Endodermal cell (in vitro differentiated cells): ENCODE data around the gene CEP104. TPM values are rescaled to one million over a fixed set of nuclear protein-coding genes. Genes with fewer than 3 reads are reported as not detected.

ENCODE experiments used
- DNase-seq: peaks from one replicate; pipeline ENCODE4 v3.0.0-alpha.2; 2017
- H3K27ac ChIP-seq: 2 replicates; pipeline ENCODE4 v1.5.1; 2013; ENCODE audit warnings: mild to moderate bottlenecking, low read depth, low read length, moderate library complexity
- H3K27me3 ChIP-seq: 2 replicates; pipeline ENCODE4 v1.6.1; 2013; ENCODE audit warnings: mild to moderate bottlenecking, low read length, moderate library complexity; ENCODE audit not compliant: insufficient read depth, control insufficient read depth, poor library complexity, severe bottlenecking
- H3K36me3 ChIP-seq: 2 replicates; pipeline ENCODE4 v1.7.0; 2013; ENCODE audit warnings: mild to moderate bottlenecking, low read length, moderate library complexity; ENCODE audit not compliant: control insufficient read depth, insufficient read depth
- H3K4me1 ChIP-seq: one replicate; pipeline ENCODE4 v1.7.0; 2013; ENCODE audit warnings: low read length; ENCODE audit not compliant: control insufficient read depth, insufficient read depth
- H3K4me3 ChIP-seq: 2 replicates; pipeline ENCODE4 v1.5.1; 2013; ENCODE audit warnings: mild to moderate bottlenecking, low read length, moderate library complexity
- H3K9ac ChIP-seq: 2 replicates; pipeline ENCODE4 v1.6.1; 2013; ENCODE audit warnings: mild to moderate bottlenecking, low read length, moderate library complexity; ENCODE audit not compliant: poor library complexity, severe bottlenecking; ENCODE audit errors: extremely low read depth
- H3K9me3 ChIP-seq: 2 replicates; pipeline ENCODE4 v1.6.1; 2013; ENCODE audit warnings: mild to moderate bottlenecking, low read length, moderate library complexity; ENCODE audit not compliant: control insufficient read depth
- H3K27ac Mint-ChIP-seq: 2 replicates; pipeline ENCODE4 v1.8.0; 2020; ENCODE audit warnings: mixed read lengths
- H3K27me3 Mint-ChIP-seq: 2 replicates; pipeline ENCODE4 v1.8.0; 2021; ENCODE audit warnings: mild to moderate bottlenecking, mixed read lengths; ENCODE audit not compliant: insufficient read depth
- H3K36me3 Mint-ChIP-seq: 2 replicates; pipeline ENCODE4 v1.8.0; 2020; ENCODE audit warnings: low read depth, mixed read lengths
- H3K4me1 Mint-ChIP-seq: 2 replicates; pipeline ENCODE4 v1.8.0; 2020; ENCODE audit warnings: mixed read lengths
- H3K4me3 Mint-ChIP-seq: 2 replicates; pipeline ENCODE4 v1.8.0; 2020; ENCODE audit warnings: mild to moderate bottlenecking, moderate library complexity, mixed read lengths
- H3K9me3 Mint-ChIP-seq: 2 replicates; pipeline ENCODE4 v1.8.0; 2020; ENCODE audit warnings: mild to moderate bottlenecking, mixed read lengths
- WGBS, 2 experiments: methylation state at CpG; one replicate each; pipeline versions ENCODE4 v1.1.5 to v1.1.7; 2013; ENCODE audit warnings: missing lambda C conversion rate in 2 of 2, mixed read lengths in 1 of 2; ENCODE audit not compliant: insufficient coverage in 1 of 2, insufficient read length in 1 of 2; 5-methylcytosine and 5-hydroxymethylcytosine counted together
- total RNA-seq, 2 donors: library from RNA; stranded (reverse); fragmentation: NEBNext Ultra II Directional in 1 of 2; extraction: Animal tissue kit (Norgen Biotek cat#: 25700) in 1 of 2; gene quantifications; 2 replicates in 1 of 2; 3 replicates in 1 of 2; pipeline ENCODE4 v1.2.1, GENCODE V29; 2021
- TF ChIP-seq, protein P1 (sequence below): fragments of 200-600 bp; sonication (generic); conservative IDR thresholded peaks from 2 replicates; pipeline ENCODE4 v1.5.0; 2021; ENCODE audit warnings: antibody characterized with exemption, mild to moderate bottlenecking

The CEP104 gene
- total RNA-seq, 2 donors from 2014 or later: 34.2 to 47.5 TPM

DNA sequence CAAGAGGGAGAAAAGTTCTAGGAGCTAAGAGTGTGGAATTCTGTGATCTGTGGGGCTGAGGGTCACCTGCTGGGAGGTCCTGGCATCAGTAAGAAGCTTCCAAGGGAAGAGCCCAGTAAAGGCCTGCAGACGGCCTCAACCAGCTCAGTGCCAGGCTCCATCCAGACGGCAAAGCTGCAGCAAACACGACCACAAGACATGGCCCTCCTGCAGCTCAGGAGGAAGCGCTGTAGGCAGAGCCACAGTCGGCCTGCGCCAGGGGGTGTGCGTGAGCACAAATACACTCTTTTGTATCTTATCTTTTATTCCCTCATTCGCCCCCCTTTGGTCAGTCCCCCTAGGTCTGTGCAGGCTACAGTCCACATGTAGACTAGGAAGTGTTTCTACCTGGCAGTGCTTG, 29.7 kb upstream of the CEP104 start:
- H3K4me1 Mint-ChIP-seq: no peaks in the 10 kb centered on the region
- H3K9me3 Mint-ChIP-seq: no peaks in the 10 kb centered on the region
- H3K4me3 ChIP-seq: no peak overlapping the region
- no peak overlapping the region for H3K4me3 Mint-ChIP-seq
- H3K9me3 ChIP-seq: no peaks in the 10 kb centered on the region
- peaks cover 54% of the 10 kb centered on the region for H3K36me3 Mint-ChIP-seq
- DNase-seq: no peak
- H3K36me3 ChIP-seq: peaks cover 45% of the 10 kb centered on the region
- 91 to 93% methylated on average over 5 to 8 of the region's 8 CpGs for WGBS, 2 experiments
- H3K4me1 ChIP-seq: no peaks in the 10 kb centered on the region
- H3K27me3 Mint-ChIP-seq: no peaks in the 10 kb centered on the region
- no peak overlapping the region for H3K9ac ChIP-seq
- H3K27ac ChIP-seq: no peak overlapping the region
- no peak overlapping the region for H3K27ac Mint-ChIP-seq
- TF ChIP-seq, protein P1, sequence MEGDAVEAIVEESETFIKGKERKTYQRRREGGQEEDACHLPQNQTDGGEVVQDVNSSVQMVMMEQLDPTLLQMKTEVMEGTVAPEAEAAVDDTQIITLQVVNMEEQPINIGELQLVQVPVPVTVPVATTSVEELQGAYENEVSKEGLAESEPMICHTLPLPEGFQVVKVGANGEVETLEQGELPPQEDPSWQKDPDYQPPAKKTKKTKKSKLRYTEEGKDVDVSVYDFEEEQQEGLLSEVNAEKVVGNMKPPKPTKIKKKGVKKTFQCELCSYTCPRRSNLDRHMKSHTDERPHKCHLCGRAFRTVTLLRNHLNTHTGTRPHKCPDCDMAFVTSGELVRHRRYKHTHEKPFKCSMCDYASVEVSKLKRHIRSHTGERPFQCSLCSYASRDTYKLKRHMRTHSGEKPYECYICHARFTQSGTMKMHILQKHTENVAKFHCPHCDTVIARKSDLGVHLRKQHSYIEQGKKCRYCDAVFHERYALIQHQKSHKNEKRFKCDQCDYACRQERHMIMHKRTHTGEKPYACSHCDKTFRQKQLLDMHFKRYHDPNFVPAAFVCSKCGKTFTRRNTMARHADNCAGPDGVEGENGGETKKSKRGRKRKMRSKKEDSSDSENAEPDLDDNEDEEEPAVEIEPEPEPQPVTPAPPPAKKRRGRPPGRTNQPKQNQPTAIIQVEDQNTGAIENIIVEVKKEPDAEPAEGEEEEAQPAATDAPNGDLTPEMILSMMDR: no peak
- H3K27me3 ChIP-seq: no peaks in the 10 kb centered on the region

DNA sequence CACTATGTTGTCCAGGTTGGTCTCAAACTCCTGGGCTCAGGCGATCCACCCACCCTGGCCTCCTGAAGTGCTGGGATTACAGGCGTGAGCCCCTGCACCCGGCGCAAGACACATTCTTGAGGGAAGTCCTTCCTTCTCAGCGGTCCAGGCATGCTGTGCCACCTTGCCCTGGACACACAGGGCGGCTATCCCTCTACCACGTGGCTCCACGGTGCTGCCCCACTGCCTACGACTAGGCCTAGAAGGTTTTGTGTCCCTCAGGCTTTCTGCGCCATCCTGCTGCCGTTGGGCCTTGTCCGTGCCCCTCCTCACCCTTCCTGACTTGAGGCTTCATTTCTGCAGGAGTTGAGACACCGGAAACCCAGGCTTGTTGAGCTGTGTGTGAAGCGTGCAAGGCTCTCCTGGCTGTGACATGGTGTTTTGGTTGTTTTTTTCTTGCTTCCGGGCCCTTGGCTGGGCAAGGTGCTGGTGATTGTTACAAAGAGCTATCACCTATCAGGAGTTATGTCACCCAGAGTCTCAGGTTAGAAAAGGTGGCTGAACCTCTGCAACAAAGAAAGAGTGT, 29.2 kb upstream of the CEP104 start:
- Histone ChIP-seq H3K27me3 (no peaks in the 10 kb centered on the region), H3K27ac (no peak overlapping the region), H3K4me3 (no peak overlapping the region), H3K9ac (no peak overlapping the region), H3K4me1 (no peaks in the 10 kb centered on the region), H3K36me3 (peaks cover 40% of the 10 kb centered on the region), H3K9me3 (no peaks in the 10 kb centered on the region)
- WGBS, 2 experiments: 93 to 98% methylated on average over 13 to 15 of the region's 15 CpGs
- DNase-seq: no peak
- peaks cover 50% of the 10 kb centered on the region for H3K36me3 Mint-ChIP-seq
- no peaks in the 10 kb centered on the region for H3K27me3 Mint-ChIP-seq
- no peak overlapping the region for H3K4me3 Mint-ChIP-seq
- H3K9me3 Mint-ChIP-seq: no peaks in the 10 kb centered on the region
- no peak overlapping the region for H3K27ac Mint-ChIP-seq
- TF ChIP-seq, protein P1: no peak
- no peaks in the 10 kb centered on the region for H3K4me1 Mint-ChIP-seq

DNA sequence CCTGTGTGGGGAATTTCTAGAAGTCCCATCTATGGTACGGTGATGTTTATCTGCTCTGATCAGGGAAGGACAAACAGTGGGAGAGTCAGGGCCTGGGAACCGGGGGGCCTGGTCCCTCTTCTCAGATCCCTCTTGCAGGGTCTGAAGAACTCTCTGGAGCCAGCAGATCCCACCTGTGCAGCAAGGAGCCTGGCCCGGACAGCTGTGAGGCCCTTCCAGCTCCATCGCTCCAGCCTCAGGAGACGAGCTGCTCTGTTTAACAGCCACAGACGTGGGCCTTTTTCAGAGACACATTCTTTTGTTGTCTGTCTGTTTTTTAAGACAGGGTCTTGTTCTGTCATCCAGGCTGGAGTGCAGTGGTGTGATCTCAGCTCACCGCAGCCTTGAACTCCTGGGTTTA, 28.6 kb upstream of the CEP104 start:
- H3K27ac Mint-ChIP-seq: no peak overlapping the region
- Histone ChIP-seq H3K9me3 (no peaks in the 10 kb centered on the region), H3K4me3 (no peak overlapping the region), H3K4me1 (no peaks in the 10 kb centered on the region), H3K36me3 (peaks cover 34% of the 10 kb centered on the region), H3K27me3 (no peaks in the 10 kb centered on the region), H3K27ac (no peak overlapping the region), H3K9ac (no peak overlapping the region)
- DNase-seq: no peak
- TF ChIP-seq, protein P1: no peak
- H3K27me3 Mint-ChIP-seq: no peaks in the 10 kb centered on the region
- H3K4me3 Mint-ChIP-seq: no peak overlapping the region
- no peaks in the 10 kb centered on the region for H3K9me3 Mint-ChIP-seq
- 89 to 96% methylated on average over 6 to 7 of the region's 7 CpGs for WGBS, 2 experiments
- no peaks in the 10 kb centered on the region for H3K4me1 Mint-ChIP-seq
- peaks cover 45% of the 10 kb centered on the region for H3K36me3 Mint-ChIP-seq
